22Rv1 (cell line): ENCODE measurements around the gene MYO1D.

ENCODE experiments used
- H3K27ac ChIP-seq: fragments of 450-650 bp; 2 replicates; pipeline ENCODE4 v1.5.1; 2017
- ZFX ChIP-seq: fragments of 450-650 bp; IDR thresholded peaks from 2 replicates; pipeline ENCODE4 v1.6.1; 2017; ENCODE audit warnings: antibody characterized with exemption, borderline replicate concordance
- TF ChIP-seq, protein P1 (sequence below): fragments of 450-650 bp; IDR thresholded peaks from 2 replicates; pipeline ENCODE4 v1.5.1; 2017; ENCODE audit warnings: mild to moderate bottlenecking

Gene MYO1D

GRCh38 chr17:32664936-32665583 lies 211.9 kb downstream of the MYO1D start:
- no peak for TF ChIP-seq ZFX
- TF ChIP-seq, protein P1, sequence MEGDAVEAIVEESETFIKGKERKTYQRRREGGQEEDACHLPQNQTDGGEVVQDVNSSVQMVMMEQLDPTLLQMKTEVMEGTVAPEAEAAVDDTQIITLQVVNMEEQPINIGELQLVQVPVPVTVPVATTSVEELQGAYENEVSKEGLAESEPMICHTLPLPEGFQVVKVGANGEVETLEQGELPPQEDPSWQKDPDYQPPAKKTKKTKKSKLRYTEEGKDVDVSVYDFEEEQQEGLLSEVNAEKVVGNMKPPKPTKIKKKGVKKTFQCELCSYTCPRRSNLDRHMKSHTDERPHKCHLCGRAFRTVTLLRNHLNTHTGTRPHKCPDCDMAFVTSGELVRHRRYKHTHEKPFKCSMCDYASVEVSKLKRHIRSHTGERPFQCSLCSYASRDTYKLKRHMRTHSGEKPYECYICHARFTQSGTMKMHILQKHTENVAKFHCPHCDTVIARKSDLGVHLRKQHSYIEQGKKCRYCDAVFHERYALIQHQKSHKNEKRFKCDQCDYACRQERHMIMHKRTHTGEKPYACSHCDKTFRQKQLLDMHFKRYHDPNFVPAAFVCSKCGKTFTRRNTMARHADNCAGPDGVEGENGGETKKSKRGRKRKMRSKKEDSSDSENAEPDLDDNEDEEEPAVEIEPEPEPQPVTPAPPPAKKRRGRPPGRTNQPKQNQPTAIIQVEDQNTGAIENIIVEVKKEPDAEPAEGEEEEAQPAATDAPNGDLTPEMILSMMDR, result no peak
- no peak overlapping the region for H3K27ac ChIP-seq

GRCh38 chr17:32660496-32660985 lies 216.4 kb downstream of the MYO1D start:
- TF ChIP-seq, protein P1, result no peak
- TF ChIP-seq ZFX, result no peak
- no peak overlapping the region for H3K27ac ChIP-seq

- no peak for TF ChIP-seq ZFX
- TF ChIP-seq, protein P1, result peak; percentile 94
- no peak overlapping the region for H3K27ac ChIP-seq
Observed at GRCh38 chr17:32659419-32659842, 217.5 kb downstream of the MYO1D start.

GRCh38 chr17:32658470-32659418 lies 218.2 kb downstream of the MYO1D start:
- no peak for TF ChIP-seq ZFX
- TF ChIP-seq, protein P1, result no peak
- no peak overlapping the region for H3K27ac ChIP-seq

DNA sequence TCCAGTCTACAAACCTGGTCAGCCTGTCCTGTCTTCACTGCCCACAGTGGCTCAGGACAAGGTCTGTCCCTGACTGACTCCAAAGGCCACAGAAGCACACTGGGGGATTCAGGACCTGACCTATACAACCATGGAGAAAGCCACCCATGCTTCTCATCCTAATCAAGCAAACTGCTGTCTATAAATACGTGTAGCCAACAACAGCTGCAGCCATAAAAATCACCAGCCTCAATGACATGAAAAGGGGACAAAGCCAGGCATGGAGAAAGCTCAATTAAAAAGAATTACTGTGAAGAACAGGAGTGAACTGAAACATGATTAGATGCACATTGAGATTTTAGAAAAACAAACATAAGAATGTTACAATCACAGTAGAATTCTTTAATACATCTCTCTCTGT lies 220.0 kb downstream of the MYO1D start:
- H3K27ac ChIP-seq, result no peak overlapping the region
- no peak for TF ChIP-seq ZFX
- TF ChIP-seq, protein P1, result no peak

- TF ChIP-seq, protein P1, result no peak
- TF ChIP-seq ZFX, result no peak
- H3K27ac ChIP-seq, result no peak overlapping the region
Observed at GRCh38 chr17:32654324-32654723, 222.6 kb downstream of the MYO1D start.

- TF ChIP-seq ZFX, result no peak
- TF ChIP-seq, protein P1, result no peak
- H3K27ac ChIP-seq, result no peak overlapping the region
Observed at GRCh38 chr17:32651084-32651483, 225.8 kb downstream of the MYO1D start.
